H1 (cell line): ENCODE data around the gene AKR7A2. TPM values are rescaled to one million over a fixed set of nuclear protein-coding genes. Genes with fewer than 3 reads are reported as not detected.

ENCODE experiments used
- CBX8 ChIP-seq: fragments of 300-800, 300-1000 bp; sonication (generic); IDR thresholded peaks from 2 replicates; pipeline ENCODE4 v1.7.1; 2016; ENCODE audit warnings: low read depth, low read length, borderline replicate concordance
- GABPA ChIP-seq: IDR thresholded peaks from 2 replicates; pipeline ENCODE4 v1.6.1; 2011; ENCODE audit warnings: mild to moderate bottlenecking, low read length, moderate library complexity, borderline replicate concordance; ENCODE audit not compliant: insufficient read depth
- GTF2F1 ChIP-seq: IDR thresholded peaks from 2 replicates; pipeline ENCODE4 v1.6.1; 2012; ENCODE audit warnings: low read depth, low read length, improper control_type of control experiment, borderline replicate concordance
- SUZ12 ChIP-seq: fragments of 200-600 bp; sonication (generic); IDR thresholded peaks from 2 replicates; pipeline ENCODE4 v1.6.1; 2012; ENCODE audit warnings: mild to moderate bottlenecking, inconsistent platforms, low read length, moderate library complexity, mixed read lengths
- USF2 ChIP-seq: IDR thresholded peaks from 2 replicates; pipeline ENCODE4 v1.6.1; 2011; ENCODE audit warnings: low read length, improper control_type of control experiment
- polyA plus RNA-seq, 7 experiments: library from polyadenylated mRNA; depleted of rRNA in 3 of 7; stranded (reverse) in 5 of 7; unstranded in 2 of 7; fragments of >200 nt in 5 of 7; fragments of 200-250 nt in 2 of 7; gene quantifications; 1 replicate in 5 of 7; 2 replicates in 1 of 7; 4 replicates in 1 of 7; pipeline versions ENCODE4 v1.2.1 to v1.2.3, GENCODE V29; 2011 to 2013; ENCODE audit warnings: missing spikeins in 2 of 7, mixed read lengths in 2 of 7
- total RNA-seq: library from RNA; stranded (reverse); fragmentation: NEBNext Ultra II Directional; extraction: Animal tissue kit (Norgen Biotek cat#: 25700); gene quantifications from 2 replicates; pipeline ENCODE4 v1.2.1, GENCODE V29; 2021

Gene AKR7A2
- total and polyA plus RNA-seq, 2 of the 8 experiments (the other 6 are each of a cell fraction or from before 2014, with no cell fraction given): 32.0 to 48.3 TPM

GRCh38 chr1:19344372-19344810 lies 32.4 kb upstream of the AKR7A2 start (continued):
- TF ChIP-seq USF2: 0 out of 2 replicates have a peak, but pooled peaks have one; percentile 2
- TF ChIP-seq GABPA: 0 out of 2 replicates have a peak, but pooled peaks have one; percentile 15
- no peak for TF ChIP-seq SUZ12
- TF ChIP-seq CBX8: no peak
- TF ChIP-seq GTF2F1: no peak
